Muscle of back (tissue), 11 donors: ENCODE measurements around the gene CHI3L2. TPM values are rescaled to one million over a fixed set of nuclear protein-coding genes. Genes with fewer than 3 reads are reported as not detected.
A peak's percentile ranks its signal among the peaks of the same experiment; 100 is the strongest.

ENCODE experiments used
- DNase-seq, 3 donors: peaks; one replicate each; pipeline versions ENCODE4 v3.0.0 to v3.0.0-alpha.2; 2013
- polyA plus RNA-seq, 10 donors: library from polyadenylated mRNA; unstranded; fragments of 120-200 nt; gene quantifications; one replicate each; pipeline ENCODE4 v1.2.1, GENCODE V29; 2013; ENCODE audit not compliant: insufficient read length in 10 of 10

CHI3L2 gene
- polyA plus RNA-seq, 10 donors = 0.68 to 1.3 (median 1.2) TPM; not detected in 7

DNA sequence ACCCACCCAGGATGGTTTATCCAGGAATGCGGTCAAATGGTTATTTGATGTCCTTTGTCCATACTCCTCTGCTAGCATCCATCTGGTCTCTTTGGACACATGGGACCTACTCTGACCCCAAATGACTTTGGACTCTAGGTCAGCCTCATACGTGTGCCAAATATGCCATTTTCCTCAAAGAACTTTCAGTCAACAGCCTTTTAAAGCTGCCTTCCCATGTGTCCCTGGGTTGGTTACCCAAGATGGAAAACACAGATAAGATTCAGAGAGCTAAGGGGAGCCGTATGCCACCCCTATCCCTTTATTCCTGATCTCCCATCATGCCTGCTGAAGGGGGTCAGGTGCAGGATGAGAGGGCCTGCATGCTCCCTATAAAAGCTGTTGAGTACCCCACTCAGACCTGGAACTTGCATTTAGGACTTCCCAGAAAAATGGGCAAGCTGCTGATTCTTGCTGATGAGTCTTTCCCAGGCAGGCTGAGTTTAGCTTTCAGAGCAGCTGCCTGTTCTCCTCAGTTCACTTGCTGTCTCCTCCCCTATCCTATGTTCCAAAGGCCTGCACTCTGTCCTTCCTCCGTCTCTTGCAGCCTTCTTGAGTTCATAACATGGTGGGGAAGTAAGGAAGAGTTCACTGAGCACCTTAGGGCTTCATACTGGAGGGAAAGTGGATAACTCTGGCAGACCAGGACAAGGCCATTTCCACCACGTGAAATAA is 19.8 kb downstream of the CHI3L2 start:
- no peak for DNase-seq

DNA sequence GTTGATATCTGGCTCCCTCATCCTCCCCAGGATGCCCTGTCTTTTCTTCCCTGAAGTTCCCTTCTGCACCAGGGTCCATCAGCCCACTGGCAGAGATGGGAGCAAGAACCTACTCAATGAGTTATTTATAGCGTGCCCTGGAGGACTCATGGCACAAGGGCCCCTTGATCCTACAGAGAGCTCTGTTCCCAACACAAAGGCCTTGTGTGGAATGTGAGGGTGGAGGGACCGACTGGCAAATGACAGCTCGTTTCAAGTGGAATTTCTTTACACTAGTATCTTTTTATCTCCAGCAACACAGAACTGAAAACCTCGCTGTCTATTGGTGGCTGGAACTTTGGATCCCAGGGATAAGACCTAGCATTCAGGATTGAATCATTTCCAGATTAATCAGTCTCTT is 22.4 kb downstream of the CHI3L2 start:
- no peak for DNase-seq

DNA sequence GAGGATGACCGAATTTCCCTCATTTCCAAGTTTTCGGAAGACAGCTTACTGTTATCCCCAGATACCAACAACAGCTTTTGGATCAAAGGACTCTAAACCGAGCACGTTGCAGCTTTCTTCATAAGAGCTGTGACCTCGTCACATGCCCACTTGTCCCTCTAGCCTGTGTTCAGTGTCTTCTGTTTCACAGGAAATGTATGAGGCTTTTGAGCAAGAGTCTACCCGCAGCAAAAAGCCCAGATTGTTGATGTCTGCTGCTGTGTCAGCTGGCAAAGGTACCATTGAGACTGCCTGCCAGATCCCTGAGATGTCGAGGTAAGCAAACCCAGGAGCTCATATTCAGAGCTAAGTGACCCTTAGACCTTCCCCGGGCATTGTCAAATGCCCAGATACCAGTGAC is 24.1 kb downstream of the CHI3L2 start:
- no peak for DNase-seq

DNA sequence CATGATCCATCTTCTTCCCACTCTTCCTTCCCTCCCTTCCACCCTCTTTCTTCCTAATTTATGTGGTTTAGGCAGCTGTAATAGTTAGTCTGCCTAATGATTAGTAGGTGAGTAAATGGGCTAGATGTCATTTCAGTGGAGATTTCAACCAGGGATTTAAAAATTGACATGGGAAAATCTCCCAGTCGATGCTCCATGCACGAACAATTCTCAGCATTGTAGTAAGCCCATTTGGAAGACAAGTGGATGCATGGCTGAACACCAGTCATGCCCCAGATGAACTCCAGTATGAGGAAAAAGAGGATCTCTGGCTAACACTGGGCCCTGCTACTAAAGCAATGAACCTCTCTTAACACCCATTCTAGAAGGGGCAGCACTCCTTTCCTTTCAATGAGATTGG is 25.3 kb downstream of the CHI3L2 start:
- DNase-seq = no peak

DNA sequence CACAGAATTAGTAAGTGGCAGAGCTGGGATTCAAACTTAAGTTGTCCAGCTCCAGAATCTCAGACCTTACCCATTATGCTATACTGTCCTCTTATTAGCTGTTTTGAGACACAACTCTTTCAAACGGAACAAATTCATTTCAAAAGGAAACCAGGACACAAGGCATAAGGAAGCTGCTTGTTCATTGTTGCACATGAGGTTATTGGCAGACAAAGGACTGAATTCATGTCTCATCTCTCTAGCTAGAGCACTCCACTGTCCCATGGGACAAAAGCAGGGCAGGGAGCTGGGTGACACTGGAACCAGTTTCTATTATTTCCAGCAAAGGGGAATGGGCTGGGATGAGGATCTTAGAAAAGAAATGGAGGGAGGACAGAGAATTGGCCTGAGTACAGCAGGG is 26.4 kb downstream of the CHI3L2 start:
- no peak for DNase-seq

DNA sequence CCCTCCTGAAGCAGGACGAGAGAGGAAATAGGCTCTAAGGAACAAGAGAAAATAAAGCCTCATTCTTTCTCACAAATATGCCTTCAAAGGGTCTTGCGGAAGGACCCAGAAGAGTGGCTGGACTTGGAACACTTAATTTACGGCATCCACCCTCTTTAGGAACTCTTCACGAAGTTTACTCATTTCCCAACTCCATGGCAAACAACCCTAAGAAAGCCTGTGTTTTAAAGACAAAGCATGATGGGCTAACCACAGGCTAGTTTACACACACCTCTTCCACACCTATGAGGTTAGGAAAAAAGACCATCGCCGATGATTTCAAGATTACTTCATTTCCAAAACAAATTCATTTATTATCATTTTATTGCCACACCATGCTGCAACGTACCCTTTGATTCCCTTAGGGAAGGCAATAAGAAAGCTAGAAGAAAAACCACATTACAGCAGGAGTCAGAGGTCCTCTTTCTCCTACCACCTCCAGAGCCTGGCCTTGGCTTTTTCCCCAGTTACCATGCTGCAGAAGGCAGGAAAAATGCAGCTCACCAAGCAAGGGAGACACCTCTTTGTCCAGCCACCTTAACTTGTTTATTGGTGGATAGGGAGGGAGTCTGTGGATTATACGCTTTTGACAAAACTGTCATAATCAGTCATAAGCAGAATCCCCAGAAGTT is 29.6 kb downstream of the CHI3L2 start:
- no peak for DNase-seq

DNA sequence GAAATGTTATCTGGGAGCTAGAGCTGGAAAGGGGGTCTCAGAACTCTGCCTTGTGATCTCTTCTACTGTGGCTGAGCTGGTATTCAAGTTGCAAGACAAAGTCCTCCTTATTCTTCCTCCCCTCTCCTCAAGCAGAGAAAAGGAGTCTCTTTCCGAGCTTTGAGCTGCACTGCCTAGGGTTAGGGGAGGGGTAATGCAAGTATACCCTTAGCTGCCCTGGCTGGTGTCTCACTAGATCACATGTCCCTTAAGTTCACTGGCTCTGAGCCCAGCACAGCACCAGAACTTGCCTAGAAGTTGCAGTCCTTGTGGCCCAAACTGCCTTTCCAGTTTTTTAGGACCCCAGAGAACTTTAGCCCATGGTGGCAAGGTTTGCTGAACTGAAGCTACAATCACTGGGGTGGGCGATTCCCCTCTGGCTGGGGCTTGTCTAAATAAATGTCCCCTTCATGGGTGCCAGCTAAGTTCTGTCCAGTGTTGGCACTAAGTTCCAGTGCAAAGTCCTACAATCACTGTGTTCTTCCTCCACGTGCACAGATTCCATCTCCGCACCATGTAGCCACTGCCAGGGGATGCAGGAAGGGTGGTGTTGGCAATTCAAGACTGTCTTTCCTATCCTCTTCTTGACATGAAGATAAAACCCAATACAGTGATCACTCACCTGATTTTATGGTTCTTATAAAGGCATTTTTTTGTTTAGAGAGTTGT is 40.4 kb downstream of the CHI3L2 start:
- DNase-seq = no peak

DNA sequence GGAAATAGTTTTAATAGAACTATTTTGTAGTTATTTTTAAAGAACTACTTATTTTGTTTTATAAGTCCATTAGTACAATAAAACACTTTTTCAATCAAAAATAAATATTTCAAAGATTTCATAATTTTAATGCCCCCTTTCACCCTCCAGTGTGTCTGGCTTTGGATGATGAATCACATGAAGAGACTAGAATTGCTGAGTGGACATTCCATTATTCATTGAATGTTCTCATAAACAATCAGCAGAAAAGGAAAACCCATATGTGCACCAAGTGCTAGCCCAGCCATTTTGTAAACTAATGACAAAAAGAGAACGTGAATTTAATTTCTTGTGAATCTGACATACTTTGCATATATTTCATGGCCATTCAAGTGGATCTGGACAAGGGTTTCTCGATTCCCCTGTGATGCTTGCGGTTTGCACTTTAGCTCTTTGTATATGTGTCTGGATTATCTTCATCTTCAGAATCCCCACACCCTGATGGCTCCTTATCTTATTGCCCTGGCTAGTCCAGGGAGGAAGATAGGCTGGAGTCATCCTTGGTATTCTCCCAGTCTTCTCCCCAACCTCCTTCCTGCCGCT is 42.4 kb downstream of the CHI3L2 start:
- no peak for DNase-seq

DNA sequence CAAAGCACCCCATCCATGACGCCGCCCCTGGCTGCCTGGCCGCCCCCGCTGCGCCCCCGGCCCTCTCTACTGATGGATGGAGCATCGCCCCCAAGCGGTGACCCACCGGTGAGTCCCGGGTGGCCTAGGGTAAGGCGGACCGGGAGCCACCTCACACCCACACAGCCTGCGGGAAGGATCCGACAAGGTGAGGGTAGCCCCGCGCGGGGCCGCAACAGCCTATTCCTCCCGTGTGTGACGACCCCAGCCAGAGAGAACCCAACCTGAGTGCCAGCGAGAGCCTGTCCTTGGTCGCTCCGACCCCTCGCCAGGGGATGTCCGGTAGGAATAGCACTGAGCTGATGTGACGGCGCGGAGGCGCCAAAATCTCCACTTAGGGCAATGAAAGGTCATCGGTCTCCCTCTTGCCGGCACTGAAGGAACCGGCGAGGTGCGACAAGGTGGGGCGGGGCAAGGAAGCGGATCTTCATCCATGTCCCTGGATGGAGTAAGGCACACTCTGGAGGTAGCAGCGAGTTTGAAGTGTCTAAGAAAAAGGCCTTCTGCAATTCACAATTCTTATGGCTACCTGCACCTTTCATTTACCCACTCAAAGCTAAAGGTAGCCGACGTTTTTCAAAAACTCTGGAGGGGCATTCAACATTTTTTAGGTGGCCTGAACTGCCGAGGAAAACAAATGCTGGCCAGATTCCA is 43.4 kb downstream of the CHI3L2 start:
- DNase-seq = no peak

DNA sequence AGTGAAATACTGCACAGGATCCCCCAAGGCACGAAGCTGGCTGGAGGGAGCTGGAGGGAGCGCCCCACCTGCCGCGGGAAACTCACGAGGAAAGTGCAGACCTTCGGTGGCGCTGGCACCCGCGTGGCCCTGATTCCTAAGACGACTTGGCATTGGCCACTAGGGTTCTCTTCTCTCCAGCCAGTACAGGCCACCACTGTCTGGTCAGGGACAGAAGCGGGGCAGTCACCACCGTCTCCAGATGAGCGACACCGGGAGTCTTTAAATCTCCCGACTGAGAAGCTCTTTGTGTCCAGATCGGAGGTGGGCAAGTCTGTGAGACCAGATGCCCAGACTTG is 43.9 kb downstream of the CHI3L2 start:
- no peak for DNase-seq

DNA sequence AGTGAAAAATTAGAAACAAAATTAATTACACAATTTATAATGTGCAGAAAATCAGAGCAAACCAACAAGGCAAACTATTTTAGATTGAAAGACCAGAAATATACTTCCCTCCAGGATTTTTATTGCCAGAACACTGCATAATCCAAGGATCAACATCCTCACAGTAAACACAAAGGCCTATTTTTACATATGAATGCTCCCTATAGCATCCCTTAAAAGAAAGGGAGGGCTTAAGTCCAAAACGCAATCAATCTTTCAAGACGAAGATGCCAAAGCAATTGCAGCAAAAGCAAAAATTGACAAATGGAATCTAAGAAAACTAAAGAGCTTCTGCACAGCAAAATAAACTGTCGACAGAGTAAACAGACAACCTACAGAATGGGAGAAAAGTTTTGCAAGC is 44.6 kb downstream of the CHI3L2 start:
- DNase-seq = no peak

DNA sequence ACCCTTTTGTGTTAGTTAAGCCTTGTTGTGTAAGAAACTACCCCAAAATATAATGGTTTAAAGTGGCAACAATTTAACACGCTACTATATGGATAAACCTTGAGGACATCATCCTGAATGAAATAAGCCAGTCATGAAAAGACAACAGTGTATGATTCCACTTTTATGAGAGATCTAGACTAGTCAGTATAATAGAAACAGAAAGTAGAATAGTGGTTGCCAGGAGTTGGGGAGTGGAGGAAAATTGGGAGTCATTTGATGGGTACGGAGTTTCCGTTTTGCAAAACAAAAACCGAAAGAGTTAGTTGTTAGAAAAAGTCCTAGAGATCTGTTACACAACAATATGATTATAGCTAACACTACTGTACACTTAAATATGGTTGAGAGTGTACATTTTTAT is 47.1 kb downstream of the CHI3L2 start:
- DNase-seq = no peak

DNA sequence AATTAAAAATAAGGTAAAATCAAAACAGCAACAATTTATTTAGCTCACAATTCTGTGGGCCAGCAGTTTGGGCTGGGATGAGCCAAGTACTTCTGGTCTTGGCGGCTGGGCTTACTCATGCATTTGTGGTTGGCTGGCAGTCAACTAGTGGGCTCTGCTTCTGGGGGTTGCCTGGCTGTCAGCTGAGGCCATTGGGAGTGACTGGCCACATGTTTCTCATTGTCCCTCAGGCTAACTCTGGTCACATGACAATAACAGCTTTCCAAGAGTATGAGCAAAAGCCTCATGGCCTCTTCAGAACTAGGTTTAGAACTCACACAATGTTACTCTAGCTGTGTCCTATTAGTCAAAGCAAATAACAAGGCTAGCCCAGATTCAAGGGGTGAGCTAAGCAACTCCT is 47.6 kb downstream of the CHI3L2 start:
- peak; percentile 6 to 12 (median 11) for DNase-seq

DNA sequence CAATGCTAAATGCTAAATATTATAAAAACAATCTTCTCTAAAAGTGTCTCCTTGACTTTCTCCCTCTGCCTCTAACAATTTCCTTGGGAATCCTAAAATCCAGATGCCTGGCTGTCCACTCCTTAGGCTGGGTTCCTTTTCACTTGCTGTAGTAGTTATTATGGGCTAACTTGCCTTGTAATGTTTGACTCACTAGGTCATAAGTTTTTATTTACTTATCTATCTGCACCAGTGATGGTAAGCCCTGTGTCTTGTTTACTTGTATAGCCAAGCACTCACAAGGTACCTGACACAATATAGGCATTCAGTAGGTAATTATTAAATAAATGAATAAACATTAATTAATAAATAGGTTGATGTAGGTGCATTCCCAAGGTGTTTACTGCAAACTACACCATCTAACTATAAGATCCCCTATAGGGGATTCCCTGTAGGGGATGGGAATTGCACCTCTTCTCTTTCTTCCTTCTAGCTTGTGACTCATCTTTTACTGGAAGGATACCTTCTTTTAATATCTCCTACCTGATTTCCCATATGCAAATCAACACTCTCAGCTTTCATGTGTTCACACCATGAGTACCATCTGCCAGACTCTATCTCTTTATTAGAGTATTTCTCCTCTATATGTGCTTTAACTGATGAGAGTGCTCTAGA is 48.4 kb downstream of the CHI3L2 start:
- no peak for DNase-seq

DNA sequence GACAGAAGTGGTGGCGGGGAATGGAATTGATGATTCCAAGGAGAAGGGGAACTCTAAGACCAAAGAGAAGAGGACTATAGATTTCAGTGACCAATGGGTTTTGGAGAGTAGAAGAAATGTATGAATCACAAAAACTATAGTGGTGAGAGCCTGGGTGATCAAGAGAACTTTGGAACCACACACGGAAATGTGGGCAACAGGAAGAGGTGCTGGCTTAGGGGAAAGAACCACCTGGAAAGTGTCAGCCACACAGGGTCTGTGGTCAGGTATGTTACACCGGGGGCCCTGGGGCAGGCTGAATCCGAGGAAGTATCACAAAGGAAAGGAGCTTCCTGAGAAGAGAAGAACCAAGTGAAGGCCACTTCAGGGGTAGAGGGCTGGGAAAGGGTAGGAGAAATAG is 51.6 kb downstream of the CHI3L2 start:
- DNase-seq = no peak

DNA sequence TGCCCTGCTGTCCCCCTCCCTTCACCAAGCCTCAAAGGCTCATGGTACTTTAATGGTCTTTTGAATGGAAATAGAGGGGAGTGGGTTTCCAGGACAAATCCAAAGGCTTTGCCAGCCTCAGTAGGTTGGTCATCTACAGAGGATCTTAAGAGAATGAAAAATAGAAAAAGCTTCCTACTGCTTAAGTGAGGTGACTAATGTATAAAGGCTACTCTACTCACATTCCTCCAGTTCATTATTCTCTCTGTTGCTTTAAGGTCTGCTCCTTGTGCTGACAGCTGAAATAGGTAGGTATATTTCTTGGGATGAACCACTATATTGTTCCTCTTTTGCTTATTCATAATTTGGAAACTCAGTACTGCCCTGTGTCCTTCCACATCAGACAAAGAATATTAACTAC is 52.8 kb downstream of the CHI3L2 start:
- no peak for DNase-seq

DNA sequence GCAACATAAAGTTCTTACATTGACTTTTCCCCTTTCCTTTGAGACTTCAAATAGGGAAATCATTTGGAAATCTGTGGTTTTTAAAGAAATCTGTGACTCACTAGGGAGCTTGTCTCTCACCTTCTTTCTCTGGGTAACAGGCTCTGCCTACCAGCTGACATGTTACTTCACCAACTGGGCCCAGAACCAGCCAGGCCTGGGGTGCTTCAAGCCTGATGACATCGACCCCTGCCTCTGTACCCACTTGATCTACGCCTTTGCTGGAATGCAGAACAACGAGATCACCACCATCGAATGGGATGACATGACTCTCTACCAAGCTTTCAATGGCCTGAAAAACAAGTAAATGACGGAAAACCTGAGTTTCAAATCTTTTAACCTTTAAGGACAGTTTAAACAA is 53.9 kb downstream of the CHI3L2 start:
- no peak for DNase-seq

DNA sequence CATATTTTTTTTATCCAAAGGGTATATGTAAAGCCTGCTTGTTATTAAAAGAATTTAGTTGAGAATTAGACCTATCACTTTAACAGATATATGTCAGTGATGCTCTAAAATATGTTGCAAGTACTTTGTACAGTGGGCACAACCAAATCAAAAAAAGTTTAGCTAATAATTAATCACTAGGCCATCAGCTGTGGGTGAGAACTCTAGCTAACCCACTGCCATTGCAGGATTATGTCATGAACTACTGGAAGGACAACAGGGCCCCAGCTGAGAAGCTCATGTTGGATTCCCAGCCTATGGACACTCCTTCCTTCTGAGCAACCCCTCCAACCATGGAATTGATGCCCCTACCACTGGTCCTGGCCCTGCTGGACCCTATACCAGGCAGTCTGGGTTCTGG is 56.3 kb downstream of the CHI3L2 start:
- DNase-seq = no peak

DNA sequence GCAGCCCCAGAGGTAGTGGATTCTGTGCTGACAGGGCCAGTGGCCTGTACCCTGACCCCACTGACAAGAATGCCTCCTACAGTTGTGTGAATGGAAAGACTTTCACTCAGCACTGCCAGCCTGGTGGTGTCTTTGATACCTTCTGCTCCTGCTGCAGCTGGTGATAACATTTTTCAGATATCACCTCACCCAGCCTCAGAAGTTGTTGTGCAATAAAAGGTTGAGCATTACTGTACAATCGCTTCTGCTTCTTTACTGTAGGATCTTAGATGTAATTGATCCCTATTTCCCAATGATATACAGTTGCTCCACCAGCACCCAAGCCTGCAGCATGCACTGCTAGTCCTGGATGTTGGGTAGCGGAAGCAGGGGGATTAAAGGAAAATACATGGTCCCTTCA is 58.4 kb downstream of the CHI3L2 start:
- no peak for DNase-seq

DNA sequence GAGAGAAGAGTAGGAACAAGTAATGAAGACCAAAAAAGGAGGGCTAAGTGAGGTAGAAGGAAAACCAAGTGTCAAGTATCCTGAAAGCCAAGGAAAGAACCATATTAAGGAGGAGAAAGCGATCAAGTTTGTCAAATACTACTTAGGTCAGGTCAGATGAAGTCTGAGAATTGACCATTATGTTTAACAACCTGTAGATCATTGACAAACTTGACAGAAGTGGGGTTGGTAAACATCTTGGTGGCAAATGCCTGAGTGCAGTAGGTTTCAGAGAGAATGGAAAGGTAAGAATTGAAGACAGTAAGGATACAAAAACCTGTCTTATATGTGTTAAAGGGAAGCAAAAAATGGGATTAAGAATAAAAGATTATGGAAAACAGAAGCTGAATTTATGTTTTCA is 59.4 kb downstream of the CHI3L2 start:
- no peak for DNase-seq

DNA sequence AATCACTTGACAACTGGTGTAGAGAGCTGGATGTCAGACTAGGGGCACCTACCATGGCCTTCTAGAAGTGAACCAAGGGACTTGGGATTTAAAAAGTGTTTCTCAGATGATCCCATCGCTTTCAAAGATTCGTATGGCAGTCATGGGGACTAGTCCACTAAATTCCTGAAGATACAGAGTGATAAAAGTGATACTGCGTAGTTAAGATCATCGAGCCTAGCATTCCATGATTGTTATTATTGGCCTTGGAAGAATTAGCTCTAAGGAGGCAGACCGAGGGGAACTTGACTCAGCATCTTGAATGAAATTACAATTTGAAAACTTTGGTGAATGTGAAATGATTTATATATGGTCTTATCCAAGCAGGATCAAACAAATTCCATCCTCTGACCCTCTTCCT is 61.9 kb downstream of the CHI3L2 start:
- DNase-seq = no peak

DNA sequence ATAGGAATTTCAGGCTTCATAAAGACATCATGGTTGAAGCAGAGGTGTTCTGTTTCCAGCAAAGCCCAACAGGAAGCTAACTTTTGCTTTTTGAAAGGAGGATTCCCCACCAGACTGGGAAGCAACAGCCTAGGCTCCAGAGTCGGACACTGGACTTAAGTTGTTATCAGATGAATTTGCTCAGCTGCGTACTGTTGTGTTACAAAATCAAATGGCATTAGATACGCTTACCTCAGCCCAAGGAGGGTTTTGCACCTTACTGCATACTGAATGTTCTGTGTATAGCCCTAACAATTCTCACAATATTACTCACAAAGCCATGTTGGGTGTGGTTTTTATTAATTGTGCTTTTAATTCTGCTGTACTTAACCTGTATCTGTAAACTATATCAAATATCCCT is 62.6 kb downstream of the CHI3L2 start:
- DNase-seq = no peak
